ENCODE results near the gene NPAS1. TPM values are rescaled to one million over a fixed set of nuclear protein-coding genes. Genes with fewer than 3 reads are reported as not detected.

Gene NPAS1
- total and polyA plus RNA-seq, 2 experiments from 2014 or later: 0.23 to 4.5 TPM

DNA sequence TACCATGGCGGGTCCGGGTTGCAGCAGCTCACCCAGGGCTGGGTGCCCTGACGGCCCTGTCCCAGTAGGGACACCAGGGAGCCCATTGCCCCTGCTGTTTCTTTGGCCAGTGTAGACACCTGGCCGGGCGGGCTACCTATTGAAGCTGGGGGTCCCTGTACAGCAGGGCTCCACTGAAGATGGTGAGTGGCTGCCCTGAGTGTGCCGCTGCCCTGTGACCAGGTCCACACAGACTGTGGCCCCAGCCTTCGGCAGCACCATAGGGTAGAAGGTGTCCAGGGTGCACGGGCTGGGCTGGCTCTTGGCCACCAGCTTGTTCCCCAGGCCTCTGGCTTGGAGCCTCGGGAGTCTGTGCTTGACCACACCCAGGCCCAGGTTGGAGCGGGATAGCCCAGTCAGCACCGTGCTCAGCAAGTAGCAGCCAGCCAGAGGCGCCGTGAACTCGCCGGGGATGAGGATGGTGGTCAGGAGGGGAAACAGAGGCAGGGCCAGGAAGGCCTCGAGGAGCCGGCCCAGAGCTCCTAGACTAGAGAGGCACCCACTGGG lies 25.4 kb upstream of the NPAS1 start:
- Histone ChIP-seq H3K4me2 (no peak overlapping the region), H2AFZ (no peak overlapping the region), H3K4me3 (no peak overlapping the region), H3K27ac (no peak overlapping the region), H3K9me2 (replicated peaks; ENCODE audit: insufficient read depth) (no peaks in the 10 kb centered on the region), H3K9me3 (ENCODE audit: low read depth) (no peaks in the 10 kb centered on the region), H3K27me3 (no peaks in the 10 kb centered on the region), H3K79me2 (peaks cover 8% of the 10 kb centered on the region), H4K20me1 (ENCODE audit: insufficient read depth, poor library complexity, severe bottlenecking) (peaks cover 7% of the 10 kb centered on the region), H3K36me3 (replicated peaks; ENCODE audit: insufficient read depth, low read depth) (no peaks in the 10 kb centered on the region), H3K4me1 (ENCODE audit: insufficient read depth) (peaks cover 3% of the 10 kb centered on the region)
- DNase-seq (ENCODE audit: low spot score): no peak
- TF ChIP-seq CTCF (IDR thresholded peaks at IDR 0.05; ENCODE audit: poor library complexity) (no peak), EZH2 (IDR thresholded peaks at IDR 0.05; ENCODE audit: borderline replicate concordance) (no peak), EZH2phosphoT487 (IDR thresholded peaks at IDR 0.05; ENCODE audit: low read depth, severe bottlenecking, unreplicated experiment) (no peak)
- WGBS (ENCODE audit: low lambda C conversion rate, missing lambda C conversion rate): 95% methylated on average over 17 of the region's 17 CpGs

DNA sequence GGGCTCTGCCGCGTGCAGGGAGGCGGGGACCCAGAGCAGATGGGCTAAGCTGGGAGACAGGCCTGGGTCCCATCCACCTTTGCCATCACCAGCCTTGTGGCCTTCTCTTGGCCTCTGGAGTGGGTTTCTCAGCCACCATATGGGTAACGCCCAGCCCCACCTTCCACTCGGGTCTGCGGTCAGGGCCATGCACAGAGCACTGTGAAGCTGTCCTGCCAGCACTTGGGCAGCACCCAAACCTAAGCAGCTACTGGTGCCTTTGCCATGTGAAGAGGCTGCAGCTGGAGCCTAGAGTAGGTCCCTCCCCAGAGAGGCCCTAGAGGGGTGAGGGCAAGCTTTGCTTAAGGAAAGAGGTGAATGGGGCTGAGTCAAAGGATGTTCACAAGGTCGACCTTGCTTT lies 24.1 kb upstream of the NPAS1 start:
- Histone ChIP-seq H3K36me3 (replicated peaks; ENCODE audit: insufficient read depth, low read depth) (no peaks in the 10 kb centered on the region), H3K9me3 (ENCODE audit: low read depth) (no peaks in the 10 kb centered on the region), H3K4me1 (ENCODE audit: insufficient read depth) (peaks cover 3% of the 10 kb centered on the region), H4K20me1 (ENCODE audit: insufficient read depth, poor library complexity, severe bottlenecking) (peaks cover 7% of the 10 kb centered on the region), H3K27me3 (no peaks in the 10 kb centered on the region), H3K4me3 (no peak overlapping the region), H3K9me2 (replicated peaks; ENCODE audit: insufficient read depth) (no peaks in the 10 kb centered on the region), H3K79me2 (peaks cover 8% of the 10 kb centered on the region), H3K4me2 (no peak overlapping the region), H3K27ac (no peak overlapping the region), H2AFZ (no peak overlapping the region)
- no peak for DNase-seq (ENCODE audit: low spot score)
- TF ChIP-seq EZH2phosphoT487 (IDR thresholded peaks at IDR 0.05; ENCODE audit: low read depth, severe bottlenecking, unreplicated experiment) (no peak), CTCF (IDR thresholded peaks at IDR 0.05; ENCODE audit: poor library complexity) (no peak), EZH2 (IDR thresholded peaks at IDR 0.05; ENCODE audit: borderline replicate concordance) (no peak)
- WGBS (ENCODE audit: low lambda C conversion rate, missing lambda C conversion rate): 95% methylated on average over 7 of the region's 7 CpGs

GRCh38 chr19:46998445-46999125 lies 21.1 kb upstream of the NPAS1 start:
- 97% methylated on average over 20 of the region's 22 CpGs for WGBS (ENCODE audit: low lambda C conversion rate, missing lambda C conversion rate)
- H3K27me3 ChIP-seq: no peaks in the 10 kb centered on the region
- H3K79me2 ChIP-seq: peaks cover 3% of the 10 kb centered on the region
- H3K4me3 ChIP-seq: no peak overlapping the region
- H2AFZ ChIP-seq: no peak overlapping the region
- H3K4me2 ChIP-seq: no peak overlapping the region
- peaks cover 7% of the 10 kb centered on the region for H4K20me1 ChIP-seq (ENCODE audit: insufficient read depth, poor library complexity, severe bottlenecking)
- no peaks in the 10 kb centered on the region for H3K36me3 ChIP-seq (replicated peaks; ENCODE audit: insufficient read depth, low read depth)
- TF ChIP-seq EZH2phosphoT487 (IDR thresholded peaks at IDR 0.05; ENCODE audit: low read depth, severe bottlenecking, unreplicated experiment): no peak
- TF ChIP-seq CTCF (IDR thresholded peaks at IDR 0.05; ENCODE audit: poor library complexity): no peak
- no peak for TF ChIP-seq EZH2 (IDR thresholded peaks at IDR 0.05; ENCODE audit: borderline replicate concordance)
- no peak for DNase-seq (ENCODE audit: low spot score)
- H3K9me2 ChIP-seq (replicated peaks; ENCODE audit: insufficient read depth): no peaks in the 10 kb centered on the region
- H3K9me3 ChIP-seq (ENCODE audit: low read depth): no peaks in the 10 kb centered on the region
- H3K27ac ChIP-seq: no peak overlapping the region
- H3K4me1 ChIP-seq (ENCODE audit: insufficient read depth): no peaks in the 10 kb centered on the region
